AG09309 (cell line): ENCODE results near the gene FRMD4A.

Source experiments
- DNase-seq: peaks from one replicate; pipeline ENCODE4 v3.0.0-alpha.2; 2010; ENCODE audit warnings: low read depth
- H3K4me3 ChIP-seq: 2 replicates; pipeline ENCODE4 v1.5.1; 2011; ENCODE audit warnings: mild to moderate bottlenecking, low read depth, low read length, moderate library complexity; ENCODE audit not compliant: control insufficient read depth
- CTCF ChIP-seq: IDR thresholded peaks from 2 replicates; pipeline ENCODE4 v1.5.1; 2011; ENCODE audit warnings: mild to moderate bottlenecking, low read depth, low read length, inconsistent platforms; ENCODE audit not compliant: insufficient read depth, control insufficient read depth; ENCODE audit errors: missing control alignments

FRMD4A gene

GRCh38 chr10:13860886-13861285 is 469.8 kb downstream of the FRMD4A start:
- no peak overlapping the region for H3K4me3 ChIP-seq
- TF ChIP-seq CTCF = no peak
- no peak for DNase-seq

GRCh38 chr10:13859979-13860654 is 470.6 kb downstream of the FRMD4A start:
- no peak overlapping the region for H3K4me3 ChIP-seq
- DNase-seq = no peak
- TF ChIP-seq CTCF = no peak

- DNase-seq = no peak
- no peak overlapping the region for H3K4me3 ChIP-seq
- TF ChIP-seq CTCF = no peak
Observed at GRCh38 chr10:13858709-13859108, 472.0 kb downstream of the FRMD4A start.

- no peak for DNase-seq
- H3K4me3 ChIP-seq = no peak overlapping the region
- no peak for TF ChIP-seq CTCF
Observed at GRCh38 chr10:13857451-13857850, 473.3 kb downstream of the FRMD4A start.

- no peak for TF ChIP-seq CTCF
Observed at GRCh38 chr10:13853854-13854253, 476.9 kb downstream of the FRMD4A start.

GRCh38 chr10:13852872-13853271 is 477.9 kb downstream of the FRMD4A start:
- no peak for DNase-seq
- no peak for TF ChIP-seq CTCF
- no peak overlapping the region for H3K4me3 ChIP-seq

More at GRCh38 chr10:13853854-13854253, 476.9 kb downstream of the FRMD4A start:
- DNase-seq = no peak
- H3K4me3 ChIP-seq = no peak overlapping the region
